ENCODE measurements around the gene JMJD8. TPM values are rescaled to one million over a fixed set of nuclear protein-coding genes. Genes with fewer than 3 reads are reported as not detected.
"Not testable (repeated sequence)": the region's sequence is repeated elsewhere in the genome, so short reads cannot be mapped to it uniquely, and the experiment has no call there.

The JMJD8 gene
- total RNA-seq, 1 experiment from 2014 or later, result 73.9 TPM

- ATAC-seq (no peak), DNase-seq (ENCODE audit: low read depth, low spot score) (no peak)
- Histone ChIP-seq H3K36me3 (ENCODE audit: control insufficient read depth, insufficient read depth, low read length) (peaks cover 4% of the 10 kb centered on the region; the same call in 1 of the 2 replicates), H3K27ac (ENCODE audit: low read length) (peak overlapping the region; percentile 29; the same call in 1 of the 2 replicates), H3K27me3 (ENCODE audit: control insufficient read depth, insufficient read depth, low read length) (no peaks in the 10 kb centered on the region), H3K4me3 (ENCODE audit: low read depth in 2 of 2, low read length in 2 of 2) (no peak overlapping the region), H3K9me3 (ENCODE audit: control insufficient read depth, insufficient read depth, low read depth, low read length) (no peaks in the 10 kb centered on the region), H3K4me1 (ENCODE audit: control insufficient read depth, insufficient read depth, low read length) (peaks cover 13% of the 10 kb centered on the region)
- intact Hi-C loops (cut with micrococcal nuclease; ENCODE audit: unreplicated experiment) (no loop called here), in situ Hi-C loops (cut with HindIII; ENCODE audit: low pct_unique_long_range_greater_than_20kb, low sequenced_read_pairs) (no loop called here)
- ChIA-PET POLR2A (interaction anchor here (0.7 kb wide), 1 partner anchor 32 kb away, joined by 4 read pairs; no protein-coding TSS in a partner anchor), CTCF (no interaction called here)
- BruUV-seq (replicated peaks), result TSS peak; percentile 65
- TF ChIP-seq POLR2AphosphoS5 (IDR thresholded peaks at IDR 0.05; ENCODE audit: low read depth, low read length) (no peak), SIN3A (IDR thresholded peaks at IDR 0.05; ENCODE audit: borderline replicate concordance, insufficient read depth, low read depth, low read length) (no peak), CTCF (IDR thresholded peaks at IDR 0.05) (no peak), TCF7L2 (IDR thresholded peaks at IDR 0.05; ENCODE audit: low read depth, low read length) (no peak)
- TF ChIP-seq, protein P1, sequence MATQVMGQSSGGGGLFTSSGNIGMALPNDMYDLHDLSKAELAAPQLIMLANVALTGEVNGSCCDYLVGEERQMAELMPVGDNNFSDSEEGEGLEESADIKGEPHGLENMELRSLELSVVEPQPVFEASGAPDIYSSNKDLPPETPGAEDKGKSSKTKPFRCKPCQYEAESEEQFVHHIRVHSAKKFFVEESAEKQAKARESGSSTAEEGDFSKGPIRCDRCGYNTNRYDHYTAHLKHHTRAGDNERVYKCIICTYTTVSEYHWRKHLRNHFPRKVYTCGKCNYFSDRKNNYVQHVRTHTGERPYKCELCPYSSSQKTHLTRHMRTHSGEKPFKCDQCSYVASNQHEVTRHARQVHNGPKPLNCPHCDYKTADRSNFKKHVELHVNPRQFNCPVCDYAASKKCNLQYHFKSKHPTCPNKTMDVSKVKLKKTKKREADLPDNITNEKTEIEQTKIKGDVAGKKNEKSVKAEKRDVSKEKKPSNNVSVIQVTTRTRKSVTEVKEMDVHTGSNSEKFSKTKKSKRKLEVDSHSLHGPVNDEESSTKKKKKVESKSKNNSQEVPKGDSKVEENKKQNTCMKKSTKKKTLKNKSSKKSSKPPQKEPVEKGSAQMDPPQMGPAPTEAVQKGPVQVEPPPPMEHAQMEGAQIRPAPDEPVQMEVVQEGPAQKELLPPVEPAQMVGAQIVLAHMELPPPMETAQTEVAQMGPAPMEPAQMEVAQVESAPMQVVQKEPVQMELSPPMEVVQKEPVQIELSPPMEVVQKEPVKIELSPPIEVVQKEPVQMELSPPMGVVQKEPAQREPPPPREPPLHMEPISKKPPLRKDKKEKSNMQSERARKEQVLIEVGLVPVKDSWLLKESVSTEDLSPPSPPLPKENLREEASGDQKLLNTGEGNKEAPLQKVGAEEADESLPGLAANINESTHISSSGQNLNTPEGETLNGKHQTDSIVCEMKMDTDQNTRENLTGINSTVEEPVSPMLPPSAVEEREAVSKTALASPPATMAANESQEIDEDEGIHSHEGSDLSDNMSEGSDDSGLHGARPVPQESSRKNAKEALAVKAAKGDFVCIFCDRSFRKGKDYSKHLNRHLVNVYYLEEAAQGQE (IDR thresholded peaks at IDR 0.05; ENCODE audit: insufficient read depth in 1 of 2, low read depth in 2 of 2, low read length in 1 of 2), result no peak
These were observed 8.4 kb upstream of the JMJD8 start for GRCh38 chr16:692356-693108.

- H3K9me3 ChIP-seq (ENCODE audit: control insufficient read depth, insufficient read depth, low read depth, low read length); BruUV-seq (replicated peaks); H3K27me3 ChIP-seq (ENCODE audit: control insufficient read depth, insufficient read depth, low read length); H3K4me3 ChIP-seq (ENCODE audit: low read depth in 2 of 2, low read length in 2 of 2); CTCF ChIA-PET; DNase-seq (ENCODE audit: low read depth, low spot score); in situ Hi-C loops (cut with HindIII; ENCODE audit: low pct_unique_long_range_greater_than_20kb, low sequenced_read_pairs); intact Hi-C loops (cut with micrococcal nuclease; ENCODE audit: unreplicated experiment); ATAC-seq; H3K36me3 ChIP-seq (ENCODE audit: control insufficient read depth, insufficient read depth, low read length); POLR2A ChIA-PET; H3K27ac ChIP-seq (ENCODE audit: low read length): not testable (repeated sequence)
- H3K4me1 ChIP-seq (ENCODE audit: control insufficient read depth, insufficient read depth, low read length), result peaks cover 13% of the 10 kb centered on the region
These were observed 7.1 kb upstream of the JMJD8 start for GRCh38 chr16:691242-691641.
